HG03575 (cell line): Measurements from ENCODE around the gene FAM72D.
"Not testable (repeated sequence)": the region's sequence is repeated elsewhere in the genome, so short reads cannot be mapped to it uniquely, and the experiment has no call there.

Experiments used
- ATAC-seq: cut with Tn5 transposase; IDR thresholded peaks from one replicate; pipeline ENCODE4 v1.9.1; 2021; ENCODE audit not compliant: unreplicated experiment, insufficient number of reproducible peaks, low FRiP score; ENCODE audit errors: extremely low read depth

The FAM72D gene

GRCh38 chr1:145128697-145129469, 33.1 kb downstream of the FAM72D start:
- ATAC-seq: not testable (repeated sequence)

- ATAC-seq: not testable (repeated sequence)
These were observed 38.7 kb downstream of the FAM72D start for GRCh38 chr1:145134476-145134875.

- ATAC-seq: not testable (repeated sequence)
These were observed 44.8 kb downstream of the FAM72D start for GRCh38 chr1:145140549-145140948.

- not testable (repeated sequence) for ATAC-seq
These were observed 48.6 kb downstream of the FAM72D start for GRCh38 chr1:145144264-145144913.

- ATAC-seq: not testable (repeated sequence)
These were observed 50.5 kb downstream of the FAM72D start for GRCh38 chr1:145146308-145146707.

GRCh38 chr1:145147172-145147571, 51.4 kb downstream of the FAM72D start:
- ATAC-seq: not testable (repeated sequence)

GRCh38 chr1:145155421-145155820, 59.6 kb downstream of the FAM72D start:
- ATAC-seq: not testable (repeated sequence)

- ATAC-seq: not testable (repeated sequence)
These were observed 60.1 kb downstream of the FAM72D start for GRCh38 chr1:145155873-145156272.

- ATAC-seq: not testable (repeated sequence)
These were observed 61.3 kb downstream of the FAM72D start for GRCh38 chr1:145156891-145157610.

GRCh38 chr1:145157715-145158114, 61.9 kb downstream of the FAM72D start:
- ATAC-seq: not testable (repeated sequence)

- ATAC-seq: not testable (repeated sequence)
These were observed 65.4 kb downstream of the FAM72D start for GRCh38 chr1:145161046-145161752.
